Ovary (tissue), 9 donors: Measurements from ENCODE around the gene PAX6. TPM values are rescaled to one million over a fixed set of nuclear protein-coding genes. Genes with fewer than 3 reads are reported as not detected.

Experiments used
- DNase-seq, 5 donors: peaks; one replicate each; pipeline ENCODE4 v3.0.0-alpha.2; 2019 to 2020
- H3K27ac ChIP-seq, 2 donors: fragments of 200-600 bp; one replicate each; pipeline versions ENCODE4 v1.5.1 to v1.8.0; 2019 to 2022
- H3K27me3 ChIP-seq: fragments of 200-600 bp; one replicate; pipeline ENCODE4 v1.8.0; 2022
- H3K36me3 ChIP-seq: fragments of 200-600 bp; sonication (generic); one replicate; pipeline ENCODE4 v1.5.1; 2019
- H3K4me1 ChIP-seq: one replicate; pipeline ENCODE4 v1.8.1; 2013; ENCODE audit warnings: mild to moderate bottlenecking, moderate library complexity; ENCODE audit not compliant: insufficient read depth
- H3K4me3 ChIP-seq: fragments of 200-600 bp; sonication (generic); one replicate; pipeline ENCODE4 v1.5.1; 2017
- H3K9me3 ChIP-seq, 2 donors: fragments of 200-600 bp in 1 of 2; sonication (generic) in 1 of 2; one replicate each; pipeline versions ENCODE4 v1.5.1 to v1.8.1; 2013 to 2019; ENCODE audit warnings: mild to moderate bottlenecking in 1 of 2, moderate library complexity in 1 of 2
- EP300 ChIP-seq: sonication (generic); formaldehyde crosslinking; IDR thresholded peaks from one replicate; pipeline ENCODE4 v1.6.1; 2017; ENCODE audit warnings: antibody characterized with exemption
- POLR2A ChIP-seq: fragments of 450-650 bp; IDR thresholded peaks from one replicate; pipeline ENCODE4 v1.6.1; 2017; ENCODE audit warnings: antibody characterized with exemption, mild to moderate bottlenecking, moderate library complexity
- WGBS, 3 donors: extraction: QIAGEN DNeasy Blood & Tissue Kit in 1 of 3; methylation state at CpG; one replicate each; pipeline versions ENCODE4 v1.1.5 to v1.1.7; 2013 to 2017; 5-methylcytosine and 5-hydroxymethylcytosine counted together
- intact Hi-C, 4 donors: fragments of 100-400 bp; cut with DNase I; formaldehyde crosslinking; loops; one replicate each; pipeline versions ENCODE4 v1.11.0 to v1.15.1; 2022 to 2023
- polyA plus RNA-seq, 2 donors: library from polyadenylated mRNA; stranded (reverse); fragments of 200-250 nt in 1 of 2; fragments of 350-450 nt in 1 of 2; fragmentation: Illumina TruSeq in 1 of 2; extraction: RNeasy Lipid Tissue Mini Kit (QIAGEN cat#74804) in 1 of 2; gene quantifications; one replicate each; pipeline ENCODE4 v1.2.3, GENCODE V29; 2013 to 2014
- total RNA-seq, 7 donors: library from RNA; depleted of rRNA in 2 of 7; stranded (reverse); fragments of >200 nt in 2 of 7; fragmentation: NEBNext Ultra II Directional in 3 of 7; extraction: Animal tissue kit (Norgen Biotek cat#: 25700) in 3 of 7; gene quantifications; one replicate each; pipeline versions ENCODE4 v1.1.0 to v1.2.4, GENCODE V29; 2016 to 2023
- TF ChIP-seq, protein P1 (sequence below), 3 donors: fragments of 450-650 bp in 2 of 3; fragments of 200-600 bp in 1 of 3; IDR thresholded peaks; one replicate each; pipeline versions ENCODE4 v1.5.1 to v1.8.0; 2016 to 2022; ENCODE audit warnings: antibody characterized with exemption in 3 of 3, mild to moderate bottlenecking in 1 of 3
- donor health status: DM: no; HTN: no; CAD: no; lungs with moderate emphysema.
- donor health status: DM: no; HTN: no; CAD: no.
- donor health status: Bipolar disorder and iron deficiency.
- donor health status: DM: yes; HTN: yes; CAD: no.
- donor health status: DM: no; HTN: no; CAD: no.
- donor health status: DM: yes; HTN: yes; CAD: no.

Gene PAX6
- total and polyA plus RNA-seq, 9 donors, result not detected

GRCh38 chr11:31786996-31787685, 24.0 kb downstream of the PAX6 start:
- Histone ChIP-seq H3K27me3 (no peaks in the 10 kb centered on the region), H3K27ac (no peak overlapping the region), H3K4me3 (no peak overlapping the region), H3K36me3 (no peaks in the 10 kb centered on the region), H3K4me1 (peaks cover 1% of the 10 kb centered on the region), H3K9me3 (no peaks in the 10 kb centered on the region)
- WGBS, 3 donors, result 77 to 84% (median 80%) methylated on average over 16 of the region's 16 CpGs
- DNase-seq, result no peak
- intact Hi-C loops, result no loop called here
- TF ChIP-seq POLR2A (no peak), EP300 (no peak)
- TF ChIP-seq, protein P1, sequence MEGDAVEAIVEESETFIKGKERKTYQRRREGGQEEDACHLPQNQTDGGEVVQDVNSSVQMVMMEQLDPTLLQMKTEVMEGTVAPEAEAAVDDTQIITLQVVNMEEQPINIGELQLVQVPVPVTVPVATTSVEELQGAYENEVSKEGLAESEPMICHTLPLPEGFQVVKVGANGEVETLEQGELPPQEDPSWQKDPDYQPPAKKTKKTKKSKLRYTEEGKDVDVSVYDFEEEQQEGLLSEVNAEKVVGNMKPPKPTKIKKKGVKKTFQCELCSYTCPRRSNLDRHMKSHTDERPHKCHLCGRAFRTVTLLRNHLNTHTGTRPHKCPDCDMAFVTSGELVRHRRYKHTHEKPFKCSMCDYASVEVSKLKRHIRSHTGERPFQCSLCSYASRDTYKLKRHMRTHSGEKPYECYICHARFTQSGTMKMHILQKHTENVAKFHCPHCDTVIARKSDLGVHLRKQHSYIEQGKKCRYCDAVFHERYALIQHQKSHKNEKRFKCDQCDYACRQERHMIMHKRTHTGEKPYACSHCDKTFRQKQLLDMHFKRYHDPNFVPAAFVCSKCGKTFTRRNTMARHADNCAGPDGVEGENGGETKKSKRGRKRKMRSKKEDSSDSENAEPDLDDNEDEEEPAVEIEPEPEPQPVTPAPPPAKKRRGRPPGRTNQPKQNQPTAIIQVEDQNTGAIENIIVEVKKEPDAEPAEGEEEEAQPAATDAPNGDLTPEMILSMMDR (IDR thresholded peaks at IDR 0.05), result no peak

GRCh38 chr11:31784611-31785010, 26.5 kb downstream of the PAX6 start:
- Histone ChIP-seq H3K4me1 (peaks cover 1% of the 10 kb centered on the region), H3K27me3 (no peaks in the 10 kb centered on the region), H3K36me3 (no peaks in the 10 kb centered on the region), H3K27ac (no peak overlapping the region), H3K9me3 (no peaks in the 10 kb centered on the region), H3K4me3 (no peak overlapping the region)
- 97 to 100% (median 97%) methylated on average over 2 of the region's 2 CpGs for WGBS, 3 donors
- intact Hi-C loops, result no loop called here
- TF ChIP-seq POLR2A (no peak), EP300 (no peak)
- TF ChIP-seq, protein P1 (IDR thresholded peaks at IDR 0.05), result no peak
- no peak for DNase-seq

DNA sequence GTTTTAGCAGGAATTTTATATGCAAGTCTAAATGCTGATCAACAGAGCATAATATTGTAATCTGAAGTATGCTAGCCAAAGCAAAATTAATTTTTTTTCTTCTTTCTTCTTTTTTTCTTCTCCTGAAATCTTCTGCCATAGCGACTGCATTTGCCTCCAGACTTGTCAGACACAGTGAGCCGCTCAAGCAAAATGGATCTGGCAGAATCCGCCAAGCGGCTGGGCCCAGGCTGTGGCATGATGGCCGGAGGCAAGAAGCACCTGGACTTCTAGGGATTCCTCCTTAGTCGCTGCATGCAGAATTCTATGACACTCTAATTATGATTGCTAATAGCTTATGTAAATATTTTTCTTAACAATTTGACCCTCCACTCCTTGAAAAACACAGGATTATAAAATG, 27.9 kb downstream of the PAX6 start:
- DNase-seq, result no peak
- 86 to 90% (median 88%) methylated on average over 6 of the region's 6 CpGs for WGBS, 3 donors
- Histone ChIP-seq H3K4me3 (no peak overlapping the region), H3K36me3 (no peaks in the 10 kb centered on the region), H3K27me3 (no peaks in the 10 kb centered on the region), H3K4me1 (peaks cover 1% of the 10 kb centered on the region), H3K27ac (no peak overlapping the region), H3K9me3 (no peaks in the 10 kb centered on the region)
- no peak for TF ChIP-seq EP300
- TF ChIP-seq, protein P1 (IDR thresholded peaks at IDR 0.05), result no peak
- no peak for TF ChIP-seq POLR2A
- intact Hi-C loops, result no loop called here

DNA sequence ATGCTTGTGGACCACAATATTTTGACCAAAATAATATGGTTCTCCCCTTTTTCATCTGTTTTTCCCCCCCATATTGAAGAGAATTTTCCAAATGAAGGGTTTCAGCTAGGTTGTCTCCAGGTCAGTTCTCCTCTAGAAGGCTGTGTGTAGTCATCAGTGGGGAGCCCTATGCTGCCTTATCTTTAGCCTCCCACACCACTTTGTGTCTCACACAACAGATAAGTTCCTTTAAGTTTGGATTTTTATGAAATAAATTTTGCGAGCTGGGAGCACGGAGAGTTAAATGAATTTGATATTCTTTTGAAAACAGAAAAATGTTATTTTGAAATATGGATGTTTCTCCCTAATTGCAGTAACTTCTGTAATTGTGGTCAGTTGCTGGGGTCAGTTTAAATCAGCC, 28.9 kb downstream of the PAX6 start:
- H3K4me1 ChIP-seq, result peaks cover 1% of the 10 kb centered on the region
- no peak for DNase-seq
- intact Hi-C loops, result no loop called here
- no peaks in the 10 kb centered on the region for H3K36me3 ChIP-seq
- H3K27me3 ChIP-seq, result no peaks in the 10 kb centered on the region
- WGBS, 3 donors, result 36 to 73% (median 68%) methylated on average over 2 of the region's 2 CpGs
- no peaks in the 10 kb centered on the region for H3K9me3 ChIP-seq
- H3K4me3 ChIP-seq, result no peak overlapping the region
- TF ChIP-seq, protein P1 (IDR thresholded peaks at IDR 0.05), result no peak
- no peak for TF ChIP-seq POLR2A
- no peak for TF ChIP-seq EP300
- no peak overlapping the region for H3K27ac ChIP-seq
